Measurements from ENCODE around the gene PRKCZ. TPM values are rescaled to one million over a fixed set of nuclear protein-coding genes. Genes with fewer than 3 reads are reported as not detected.

Gene PRKCZ
- total and polyA plus RNA-seq, 9 of the 15 experiments (the other 6 are each of a cell fraction or from before 2014, with no cell fraction given) = 0.07 to 3.1 (median 1.3) TPM

GRCh38 chr1:2004856-2005255 lies 45.4 kb upstream of the PRKCZ start:
- Histone ChIP-seq H3K27ac (ENCODE audit: extremely low read depth, low read depth, low read length) (no peak overlapping the region), H3K27me3 (ENCODE audit: control insufficient read depth in 2 of 2, insufficient read depth in 2 of 2, low read length in 2 of 2) (peaks cover 44 to 77% of the 10 kb centered on the region in 2 experiments), H3K9me3 (replicated peaks; ENCODE audit: control insufficient read depth, insufficient read depth, low read depth, low read length) (no peaks in the 10 kb centered on the region), H3K79me2 (ENCODE audit: control insufficient read depth, insufficient read depth, low read length) (no peaks in the 10 kb centered on the region), H3K9me1 (ENCODE audit: control insufficient read depth, insufficient read depth, low read length) (no peaks in the 10 kb centered on the region), H3K4me1 (replicated peaks in 1 of 2; ENCODE audit: control insufficient read depth in 2 of 2, insufficient read depth in 2 of 2, low read length in 2 of 2) (peaks cover 6 to 13% of the 10 kb centered on the region in 2 experiments), H3K9ac (ENCODE audit: insufficient read depth in 1 of 2, low read depth in 2 of 2, low read length in 2 of 2) (0 out of 4 replicates have a peak overlapping the region, but pooled peaks of 1 of the 2 experiments have one; percentile 10), H4K20me1 (replicated peaks; ENCODE audit: control insufficient read depth, insufficient read depth, low read length) (no peaks in the 10 kb centered on the region; the same call in 1 of the 2 replicates), H3K36me3 (ENCODE audit: control insufficient read depth, insufficient read depth, low read length) (no peaks in the 10 kb centered on the region), H3K4me2 (ENCODE audit: insufficient read depth, low read length) (no peak overlapping the region), H2AFZ (ENCODE audit: low read depth, low read length) (no peak overlapping the region), H3K4me3 (no peak overlapping the region)
- BruUV-seq (replicated peaks) = no TSS peak
- ChIA-PET POLR2A (no interaction called here), CTCF (ENCODE audit: low intra/inter-chr PET ratio) (no interaction called here)
- intact Hi-C loops (cut with micrococcal nuclease) (no loop called here), in situ Hi-C loops (cut with MboI) (no loop called here)
- ATAC-seq (no peak), DNase-seq (ENCODE audit: extremely low read depth in 1 of 4, low spot score in 3 of 4) (no peak), FAIRE-seq (no peak)
- TF ChIP-seq ESRRB (CRISPR knock-in tag; IDR thresholded peaks at IDR 0.05; ENCODE audit: borderline replicate concordance) (no peak), TAF15 (IDR thresholded peaks at IDR 0.05; ENCODE audit: low read depth, low read length) (no peak), POLR2B (IDR thresholded peaks at IDR 0.05; ENCODE audit: low read depth, partially characterized antibody) (no peak), MAFK (IDR thresholded peaks at IDR 0.05; ENCODE audit: low read length) (no peak), KAT8 (IDR thresholded peaks at IDR 0.05; ENCODE audit: low read depth) (no peak), MAZ (CRISPR knock-in tag; conservative IDR thresholded peaks at IDR 0.05 in 1 of 2, IDR thresholded peaks at IDR 0.05 in 1 of 2) (no peak), ZNF707 (CRISPR knock-in tag; conservative IDR thresholded peaks at IDR 0.05) (no peak), SMARCA4 (IDR thresholded peaks at IDR 0.05) (no peak), C11orf30 (IDR thresholded peaks at IDR 0.05; ENCODE audit: low read depth) (no peak), RBFOX2 (IDR thresholded peaks at IDR 0.05; ENCODE audit: low read depth, low read length) (no peak), POLR2AphosphoS5 (IDR thresholded peaks at IDR 0.05; ENCODE audit: control insufficient read depth, insufficient read depth, low read depth, low read length) (no peak), ZKSCAN3 (CRISPR knock-in tag; IDR thresholded peaks at IDR 0.05) (no peak), TRIM25 (IDR thresholded peaks at IDR 0.05; ENCODE audit: borderline replicate concordance) (no peak), TBP (optimal IDR thresholded peaks at IDR 0.05; ENCODE audit: low read depth, low read length) (no peak), ZNF184 (CRISPR knock-in tag; IDR thresholded peaks at IDR 0.05) (no peak), ZNF146 (CRISPR knock-in tag; IDR thresholded peaks at IDR 0.05; ENCODE audit: unreplicated experiment) (no peak), NCOA4 (IDR thresholded peaks at IDR 0.05; ENCODE audit: partially characterized antibody) (no peak), FOXA1 (IDR thresholded peaks at IDR 0.05; ENCODE audit: borderline replicate concordance) (no peak)
- WGBS (ENCODE audit: insufficient coverage, low coverage, missing lambda C conversion rate) = 13% methylated on average over 21 of the region's 21 CpGs
